ENCODE results near the gene ARG2. TPM values are rescaled to one million over a fixed set of nuclear protein-coding genes. Genes with fewer than 3 reads are reported as not detected.

ARG2 gene
- total RNA-seq, 1 experiment from 2014 or later = 7.0 TPM

GRCh38 chr14:67570453-67570852 lies 49.3 kb upstream of the ARG2 start:
- no peak overlapping the region for H3K9ac ChIP-seq (ENCODE audit: low read length)
- DNase-seq (ENCODE audit: low read depth, low spot score) (no peak), ATAC-seq (no peak)
- H3K4me3 ChIP-seq (replicated peaks in 1 of 2; ENCODE audit: low read depth in 1 of 2, low read length in 2 of 2) = no peak overlapping the region
- no peak overlapping the region for H3K4me2 ChIP-seq (ENCODE audit: low read length)
- BruUV-seq (replicated peaks) = no TSS peak
- ChIA-PET POLR2A (no interaction called here), RAD21 (ENCODE audit: low non-redundant PET in 1 of 2, low total read pairs in 2 of 2, uncharacterized antibody in 2 of 2, unreplicated experiment in 2 of 2) (interaction anchor here (1.8 to 2.4 kb wide), 4 partner anchors 43 to 143 kb away, joined by 14 to 29 read pairs (median 16); no protein-coding TSS in a partner anchor), CTCF (interaction anchor here (0.8 to 3.5 kb wide), 10 partner anchors 9 to 156 kb away, joined by 3 to 78 read pairs (median 6); partner anchors contain the start of gene PIGH)
- no peaks in the 10 kb centered on the region for H4K20me1 ChIP-seq (ENCODE audit: insufficient read depth)
- no peak overlapping the region for H2AFZ ChIP-seq (ENCODE audit: low read depth, low read length, poor library complexity, severe bottlenecking)
- TF ChIP-seq RAD21 (IDR thresholded peaks at IDR 0.05; ENCODE audit: low read depth) (no peak), SRF (IDR thresholded peaks at IDR 0.05; ENCODE audit: low read depth) (no peak), EZH2 (IDR thresholded peaks at IDR 0.05) (no peak)
- no peaks in the 10 kb centered on the region for H3K27me3 ChIP-seq (ENCODE audit: insufficient read depth, low read length)
- H3K9me3 ChIP-seq (ENCODE audit: control insufficient read depth in 1 of 2, insufficient read depth in 1 of 2, low read depth in 1 of 2, low read length in 2 of 2) = no peaks in the 10 kb centered on the region
- intact Hi-C loops (cut with micrococcal nuclease) = no loop called here
- no peaks in the 10 kb centered on the region for H3K79me2 ChIP-seq (ENCODE audit: insufficient read depth, low read length)
- no peaks in the 10 kb centered on the region; a peak in 1 of 4 replicates for H3K4me1 ChIP-seq (ENCODE audit: control insufficient read depth in 1 of 2, insufficient read depth in 2 of 2, low read length in 2 of 2)
- H3K27ac ChIP-seq (ENCODE audit: low read depth, low read length) = no peak overlapping the region
- no peaks in the 10 kb centered on the region for H3K9me2 ChIP-seq (ENCODE audit: insufficient read depth)
- H3K36me3 ChIP-seq (ENCODE audit: control insufficient read depth in 1 of 2, insufficient read depth in 2 of 2, low read length in 2 of 2) = 0 out of 4 replicates have a peak, but pooled peaks cover 0 to 4% of the 10 kb centered on the region in 2 experiments

GRCh38 chr14:67571275-67571990 lies 48.3 kb upstream of the ARG2 start:
- intact Hi-C loops (cut with micrococcal nuclease) = loop anchor here (1.0 kb wide), 2 partner anchors 45 to 144 kb away; no protein-coding TSS in a partner anchor
- Histone ChIP-seq H3K9me2 (ENCODE audit: insufficient read depth) (no peaks in the 10 kb centered on the region), H3K4me2 (ENCODE audit: low read length) (no peak overlapping the region), H3K4me1 (ENCODE audit: control insufficient read depth in 1 of 2, insufficient read depth in 2 of 2, low read length in 2 of 2) (peaks cover 0 to 4% of the 10 kb centered on the region in 2 experiments; a peak in 1 of 4 replicates), H3K4me3 (replicated peaks in 1 of 2; ENCODE audit: low read depth in 1 of 2, low read length in 2 of 2) (no peak overlapping the region), H3K9ac (ENCODE audit: low read length) (no peak overlapping the region), H3K79me2 (ENCODE audit: insufficient read depth, low read length) (no peaks in the 10 kb centered on the region), H2AFZ (ENCODE audit: low read depth, low read length, poor library complexity, severe bottlenecking) (no peak overlapping the region), H3K27me3 (ENCODE audit: insufficient read depth, low read length) (no peaks in the 10 kb centered on the region), H4K20me1 (ENCODE audit: insufficient read depth) (no peaks in the 10 kb centered on the region), H3K9me3 (ENCODE audit: control insufficient read depth in 1 of 2, insufficient read depth in 1 of 2, low read depth in 1 of 2, low read length in 2 of 2) (no peaks in the 10 kb centered on the region), H3K27ac (ENCODE audit: low read depth, low read length) (no peak overlapping the region), H3K36me3 (ENCODE audit: control insufficient read depth in 1 of 2, insufficient read depth in 2 of 2, low read length in 2 of 2) (0 out of 4 replicates have a peak, but pooled peaks cover 0 to 4% of the 10 kb centered on the region in 2 experiments)
- ChIA-PET CTCF (interaction anchor here (0.6 to 3.5 kb wide), 27 partner anchors 9 to 1212 kb away, joined by 3 to 78 read pairs (median 4); partner anchors contain the start of genes PIGH and PLEKHH1), POLR2A (interaction anchor here (1.0 to 1.6 kb wide), 2 partner anchors 45 to 144 kb away, joined by 4 to 9 read pairs; no protein-coding TSS in a partner anchor), RAD21 (ENCODE audit: low non-redundant PET in 1 of 2, low total read pairs in 2 of 2, uncharacterized antibody in 2 of 2, unreplicated experiment in 2 of 2) (interaction anchor here (1.1 to 2.4 kb wide), 7 partner anchors 39 to 144 kb away, joined by 3 to 29 read pairs (median 10); partner anchors contain the start of gene PLEKHH1 (in 1 of the 2))
- TF ChIP-seq, protein P1, sequence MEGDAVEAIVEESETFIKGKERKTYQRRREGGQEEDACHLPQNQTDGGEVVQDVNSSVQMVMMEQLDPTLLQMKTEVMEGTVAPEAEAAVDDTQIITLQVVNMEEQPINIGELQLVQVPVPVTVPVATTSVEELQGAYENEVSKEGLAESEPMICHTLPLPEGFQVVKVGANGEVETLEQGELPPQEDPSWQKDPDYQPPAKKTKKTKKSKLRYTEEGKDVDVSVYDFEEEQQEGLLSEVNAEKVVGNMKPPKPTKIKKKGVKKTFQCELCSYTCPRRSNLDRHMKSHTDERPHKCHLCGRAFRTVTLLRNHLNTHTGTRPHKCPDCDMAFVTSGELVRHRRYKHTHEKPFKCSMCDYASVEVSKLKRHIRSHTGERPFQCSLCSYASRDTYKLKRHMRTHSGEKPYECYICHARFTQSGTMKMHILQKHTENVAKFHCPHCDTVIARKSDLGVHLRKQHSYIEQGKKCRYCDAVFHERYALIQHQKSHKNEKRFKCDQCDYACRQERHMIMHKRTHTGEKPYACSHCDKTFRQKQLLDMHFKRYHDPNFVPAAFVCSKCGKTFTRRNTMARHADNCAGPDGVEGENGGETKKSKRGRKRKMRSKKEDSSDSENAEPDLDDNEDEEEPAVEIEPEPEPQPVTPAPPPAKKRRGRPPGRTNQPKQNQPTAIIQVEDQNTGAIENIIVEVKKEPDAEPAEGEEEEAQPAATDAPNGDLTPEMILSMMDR (IDR thresholded peaks at IDR 0.05 in 2 of 3, conservative IDR thresholded peaks at IDR 0.05 in 1 of 3; ENCODE audit: borderline replicate concordance in 1 of 3, insufficient read depth in 1 of 3, low read depth in 2 of 3, low read length in 2 of 3) = peak; percentile 86 to 96 (median 91)
- TF ChIP-seq RAD21 (IDR thresholded peaks at IDR 0.05; ENCODE audit: low read depth) (peak; percentile 92), EZH2 (IDR thresholded peaks at IDR 0.05) (no peak), POLR2A (IDR thresholded peaks at IDR 0.05; ENCODE audit: borderline replicate concordance, extremely low read depth, insufficient read depth, insufficient read length) (no peak)
- no TSS peak for BruUV-seq (replicated peaks)
- ATAC-seq (peak; percentile 98), DNase-seq (ENCODE audit: low read depth, low spot score) (peak; percentile 26)
